Measurements from ENCODE around the gene RPS3.

Gene RPS3

DNA sequence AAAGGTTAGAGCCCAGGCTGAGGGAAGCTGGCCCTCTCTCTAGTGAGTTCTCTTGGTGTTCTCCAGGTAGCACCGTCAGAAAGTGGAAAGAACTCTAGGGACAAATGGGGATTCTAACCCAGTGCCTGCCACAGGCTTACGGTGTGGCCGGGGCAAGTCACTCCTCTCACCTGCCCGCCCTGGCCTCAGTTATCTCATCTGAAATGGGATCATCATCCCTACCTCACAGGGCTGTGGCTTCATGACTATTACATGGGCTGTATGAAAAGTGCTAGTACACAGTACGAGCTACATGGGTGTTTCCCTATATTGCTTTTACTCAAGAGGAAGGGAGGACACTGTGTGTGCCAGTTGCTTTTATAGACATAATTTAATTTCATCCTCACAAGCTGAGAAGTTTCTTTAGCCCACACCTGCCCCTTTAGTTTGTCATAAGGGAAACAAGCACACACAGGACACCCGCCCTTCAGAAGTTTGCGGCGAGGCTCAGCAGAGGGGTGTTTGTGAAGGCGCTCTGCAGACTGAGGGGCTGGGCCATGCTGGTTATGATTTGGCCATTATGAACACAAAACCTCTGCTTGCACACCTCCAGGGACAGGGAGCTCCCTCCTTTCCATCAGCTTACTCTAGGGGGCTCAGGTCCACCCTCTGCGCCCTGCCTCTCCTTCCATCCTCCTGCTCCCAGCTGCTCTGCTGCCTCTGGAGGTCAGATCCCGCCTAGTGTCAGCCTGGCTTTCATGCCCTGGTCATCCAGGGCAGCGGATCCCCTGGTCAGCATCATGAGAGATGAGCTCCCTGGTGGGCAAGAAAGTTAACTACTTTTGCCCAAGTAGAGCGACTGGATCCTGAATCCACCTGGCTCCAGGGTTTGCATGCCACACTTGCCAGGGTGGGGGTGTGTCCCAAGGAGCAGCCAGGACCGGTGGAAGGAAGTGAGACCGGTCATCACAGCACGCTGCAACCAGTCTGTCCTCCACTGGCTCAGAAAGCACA, 32.5 kb downstream of the RPS3 start:
- TF ChIP-seq CTCF (conservative IDR thresholded peaks at IDR 0.05; ENCODE audit: low read depth, low read length), result peak; percentile 8

GRCh38 chr11:75432911-75433321, 33.6 kb downstream of the RPS3 start, which contains the start of gene KLHL35:
Gene KLHL35 (minus strand): TSS chr11:75433203. CDS start chr11:75430629, 2,574 bp downstream.
- H3K4me3 ChIP-seq (ENCODE audit: low read depth, low read length), result no peak within 1 kb of the TSS
- no peak for DNase-seq (ENCODE audit: low read depth)
- TF ChIP-seq CTCF (conservative IDR thresholded peaks at IDR 0.05; ENCODE audit: low read depth, low read length), result no peak

More for the DNA sequence above, 32.5 kb downstream of the RPS3 start:
- no peak overlapping the region for H3K4me3 ChIP-seq (ENCODE audit: low read depth, low read length)
- DNase-seq (ENCODE audit: low read depth), result no peak

- H3K4me3 ChIP-seq (ENCODE audit: low read depth, low read length), result no peak overlapping the region
- DNase-seq (ENCODE audit: low read depth), result no peak
- TF ChIP-seq CTCF (conservative IDR thresholded peaks at IDR 0.05; ENCODE audit: low read depth, low read length), result no peak
Observed at GRCh38 chr11:75433443-75433842, 34.1 kb downstream of the RPS3 start.

- H3K4me3 ChIP-seq (ENCODE audit: low read depth, low read length), result no peak overlapping the region
- DNase-seq (ENCODE audit: low read depth), result no peak
- TF ChIP-seq CTCF (conservative IDR thresholded peaks at IDR 0.05; ENCODE audit: low read depth, low read length), result no peak
Observed at GRCh38 chr11:75434051-75434450, 34.7 kb downstream of the RPS3 start.

- TF ChIP-seq CTCF (conservative IDR thresholded peaks at IDR 0.05; ENCODE audit: low read depth, low read length), result no peak
- no peak for DNase-seq (ENCODE audit: low read depth)
- no peak overlapping the region for H3K4me3 ChIP-seq (ENCODE audit: low read depth, low read length)
Observed at GRCh38 chr11:75434886-75435570, 35.7 kb downstream of the RPS3 start.

DNA sequence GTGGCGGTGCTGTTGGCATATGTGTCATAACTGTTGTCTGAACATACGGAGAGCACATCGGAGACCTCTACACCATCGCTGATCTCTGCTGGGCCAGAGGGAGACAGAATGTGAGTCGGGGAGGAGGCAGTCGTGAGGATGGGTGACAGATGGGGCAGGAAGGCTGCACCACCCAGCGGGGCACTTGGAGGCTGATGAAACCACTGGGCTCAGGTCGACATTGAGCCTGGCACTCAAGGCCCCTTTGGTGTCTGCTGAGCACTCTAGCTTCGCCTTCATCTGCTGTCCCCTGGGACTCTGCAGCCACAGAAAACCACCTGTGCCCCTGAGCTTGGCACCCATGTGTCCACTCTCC, 36.2 kb downstream of the RPS3 start:
- no peak for DNase-seq (ENCODE audit: low read depth)
- H3K4me3 ChIP-seq (ENCODE audit: low read depth, low read length), result no peak overlapping the region
- no peak for TF ChIP-seq CTCF (conservative IDR thresholded peaks at IDR 0.05; ENCODE audit: low read depth, low read length)

Measured in choroid plexus epithelial cell (primary cell).